Uterus (tissue), 4 donors: ENCODE results near the gene AURKA. TPM values are rescaled to one million over a fixed set of nuclear protein-coding genes. Genes with fewer than 3 reads are reported as not detected.

ENCODE experiments used
- DNase-seq, 2 donors: peaks; one replicate each; pipeline ENCODE4 v3.0.0-alpha.2; 2019 to 2020
- H3K27ac ChIP-seq, 2 donors: fragments of 200-600 bp; sonication (generic); 1 replicate in 1 of 2; 2 replicates in 1 of 2; pipeline ENCODE4 v1.5.1; 2016 to 2018
- H3K27me3 ChIP-seq, 2 donors: fragments of 200-600 bp; sonication (generic); one replicate each; pipeline ENCODE4 v1.5.1; 2018 to 2019; ENCODE audit warnings: control low read depth in 1 of 2
- H3K36me3 ChIP-seq, 2 donors: fragments of 200-600 bp; sonication (generic); one replicate each; pipeline ENCODE4 v1.5.1; 2019; ENCODE audit warnings: control low read depth in 1 of 2
- H3K4me1 ChIP-seq, 2 donors: fragments of 200-600 bp; sonication (generic); one replicate each; pipeline ENCODE4 v1.5.1; 2018 to 2019; ENCODE audit warnings: control low read depth in 1 of 2
- H3K4me3 ChIP-seq, 2 donors: fragments of 200-600 bp; sonication (generic); 1 replicate in 1 of 2; 2 replicates in 1 of 2; pipeline ENCODE4 v1.5.1; 2018 to 2019; ENCODE audit warnings: mild to moderate bottlenecking in 1 of 2
- H3K9me3 ChIP-seq, 2 donors: fragments of 200-600 bp; sonication (generic); one replicate each; pipeline ENCODE4 v1.5.1; 2019; ENCODE audit warnings: control low read depth in 1 of 2
- POLR2A ChIP-seq, 2 donors: fragments of 450-650 bp; IDR thresholded peaks; one replicate each; pipeline ENCODE4 v1.6.1; 2016; ENCODE audit warnings: antibody characterized with exemption in 2 of 2, mild to moderate bottlenecking in 1 of 2, moderate library complexity in 1 of 2
- intact Hi-C: fragments of 100-400 bp; cut with DNase I; formaldehyde crosslinking; loops from one replicate; pipeline ENCODE4 v1.15.1; 2023; ENCODE audit warnings: low total_unique reads
- total RNA-seq, 4 donors: library from RNA; depleted of rRNA in 3 of 4; stranded (reverse); fragments of >200 nt in 3 of 4; gene quantifications; one replicate each; pipeline versions ENCODE4 v1.1.0 to v1.2.4, GENCODE V29; 2014 to 2023
- TF ChIP-seq, protein P1 (sequence below), 4 experiments: fragments of 200-600 bp in 2 of 4; fragments of 450-650 bp in 2 of 4; sonication (generic) in 2 of 4; IDR thresholded peaks; one replicate each; pipeline ENCODE4 v1.5.1; 2016 to 2019; ENCODE audit warnings: antibody characterized with exemption in 4 of 4, mild to moderate bottlenecking in 2 of 4, moderate library complexity in 1 of 4
- donor health status: DM: yes; HTN: yes; CAD: no.

AURKA gene
- total RNA-seq, 4 donors from 2014 or later, result 1.9 to 17.4 (median 9.7) TPM; not detected in 1

DNA sequence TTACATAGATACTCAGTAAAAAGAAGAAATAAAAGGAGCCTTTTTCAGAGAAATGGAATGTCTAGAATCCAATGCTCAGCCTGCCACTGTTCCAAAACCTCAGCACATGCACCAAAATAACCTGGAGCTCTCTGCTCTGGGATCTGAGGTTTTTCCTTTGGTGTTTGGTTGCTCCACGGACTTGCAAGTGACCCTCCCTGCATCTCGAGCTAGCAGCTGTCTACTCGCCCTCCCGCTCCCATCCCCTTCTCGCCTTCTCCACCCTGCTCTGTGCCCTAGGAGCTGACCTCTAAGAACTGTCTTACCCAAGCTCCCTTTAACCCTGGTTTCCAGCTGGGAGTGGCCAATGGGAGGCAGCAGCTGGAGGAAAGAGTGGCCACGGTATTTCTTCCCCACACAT, 68.4 kb downstream of the AURKA start:
- Histone ChIP-seq H3K4me1 (no peaks in the 10 kb centered on the region), H3K27me3 (no peaks in the 10 kb centered on the region), H3K27ac (no peak overlapping the region), H3K9me3 (no peaks in the 10 kb centered on the region), H3K36me3 (no peaks in the 10 kb centered on the region), H3K4me3 (no peak overlapping the region)
- intact Hi-C loops, result no loop called here
- TF ChIP-seq, protein P1, sequence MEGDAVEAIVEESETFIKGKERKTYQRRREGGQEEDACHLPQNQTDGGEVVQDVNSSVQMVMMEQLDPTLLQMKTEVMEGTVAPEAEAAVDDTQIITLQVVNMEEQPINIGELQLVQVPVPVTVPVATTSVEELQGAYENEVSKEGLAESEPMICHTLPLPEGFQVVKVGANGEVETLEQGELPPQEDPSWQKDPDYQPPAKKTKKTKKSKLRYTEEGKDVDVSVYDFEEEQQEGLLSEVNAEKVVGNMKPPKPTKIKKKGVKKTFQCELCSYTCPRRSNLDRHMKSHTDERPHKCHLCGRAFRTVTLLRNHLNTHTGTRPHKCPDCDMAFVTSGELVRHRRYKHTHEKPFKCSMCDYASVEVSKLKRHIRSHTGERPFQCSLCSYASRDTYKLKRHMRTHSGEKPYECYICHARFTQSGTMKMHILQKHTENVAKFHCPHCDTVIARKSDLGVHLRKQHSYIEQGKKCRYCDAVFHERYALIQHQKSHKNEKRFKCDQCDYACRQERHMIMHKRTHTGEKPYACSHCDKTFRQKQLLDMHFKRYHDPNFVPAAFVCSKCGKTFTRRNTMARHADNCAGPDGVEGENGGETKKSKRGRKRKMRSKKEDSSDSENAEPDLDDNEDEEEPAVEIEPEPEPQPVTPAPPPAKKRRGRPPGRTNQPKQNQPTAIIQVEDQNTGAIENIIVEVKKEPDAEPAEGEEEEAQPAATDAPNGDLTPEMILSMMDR (IDR thresholded peaks at IDR 0.05), result no peak
- no peak for TF ChIP-seq POLR2A (IDR thresholded peaks at IDR 0.05)
- DNase-seq, result no peak

DNA sequence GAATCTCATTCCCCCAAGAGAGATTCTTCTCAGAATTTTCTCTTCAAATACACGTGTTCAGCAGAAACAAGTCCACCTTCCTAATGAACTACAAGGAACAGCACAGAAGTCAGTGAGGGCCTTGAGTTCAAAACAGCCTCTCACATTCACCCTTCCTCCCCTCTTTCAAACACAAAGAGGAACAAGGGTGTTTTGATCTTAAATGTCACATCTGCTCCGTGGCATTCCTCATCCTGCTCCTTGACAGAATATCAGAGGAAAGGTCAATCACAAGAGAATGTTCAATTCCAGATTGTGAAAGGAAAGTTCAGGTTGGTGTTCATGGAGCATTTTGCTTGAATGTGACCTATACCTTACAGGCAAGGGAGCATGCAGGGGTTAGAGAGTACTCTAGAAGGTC, 68.8 kb downstream of the AURKA start:
- intact Hi-C loops, result no loop called here
- TF ChIP-seq POLR2A (IDR thresholded peaks at IDR 0.05), result no peak
- TF ChIP-seq, protein P1 (IDR thresholded peaks at IDR 0.05), result no peak
- H3K4me1 ChIP-seq, result no peaks in the 10 kb centered on the region
- DNase-seq, result no peak
- H3K4me3 ChIP-seq, result no peak overlapping the region
- H3K27me3 ChIP-seq, result no peaks in the 10 kb centered on the region
- no peak overlapping the region for H3K27ac ChIP-seq
- H3K36me3 ChIP-seq, result no peaks in the 10 kb centered on the region
- no peaks in the 10 kb centered on the region for H3K9me3 ChIP-seq

DNA sequence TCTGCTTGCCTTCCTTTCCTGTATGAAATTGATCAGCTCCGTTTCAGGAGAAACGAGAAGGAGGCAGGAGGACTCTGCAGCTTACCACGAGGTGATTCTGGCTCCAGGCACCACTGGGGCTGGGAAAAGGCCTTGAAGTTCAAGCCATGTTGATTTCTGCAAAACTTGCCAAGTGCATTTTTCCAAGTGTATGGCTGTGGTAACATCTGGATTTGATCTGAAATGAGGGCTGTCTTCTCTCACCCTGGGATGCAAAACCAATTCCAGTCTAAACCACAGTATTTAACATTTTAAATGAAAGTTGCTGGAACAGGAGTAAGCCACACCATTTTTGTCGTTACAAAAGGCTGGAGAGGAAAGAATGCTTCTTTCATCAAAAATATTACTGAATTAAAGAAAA, 69.3 kb downstream of the AURKA start:
- no peak for DNase-seq
- no peaks in the 10 kb centered on the region for H3K4me1 ChIP-seq
- no peaks in the 10 kb centered on the region for H3K27me3 ChIP-seq
- no peaks in the 10 kb centered on the region for H3K9me3 ChIP-seq
- H3K27ac ChIP-seq, result no peak overlapping the region
- H3K36me3 ChIP-seq, result no peaks in the 10 kb centered on the region
- H3K4me3 ChIP-seq, result no peak overlapping the region
- TF ChIP-seq, protein P1 (IDR thresholded peaks at IDR 0.05), result no peak
- no peak for TF ChIP-seq POLR2A (IDR thresholded peaks at IDR 0.05)
- intact Hi-C loops, result no loop called here

Other genes with a start within 250 kb of the AURKA start
- not detected for gene MC3R, start 143.5 kb downstream of the AURKA start, total RNA-seq
- gene FAM210B, start 33.2 kb downstream of the AURKA start, total RNA-seq, result 10 to 100 TPM; 28.2 to 46.5 (median 37.4) TPM
- 10 to 100 TPM; 20.9 to 44.0 (median 29.9) TPM for gene CSTF1, start 430 bp upstream of the AURKA start, total RNA-seq
- gene CASS4, start 20.0 kb upstream of the AURKA start, total RNA-seq, result 1 to 10 TPM in 2 of 4 donors, under 1 TPM in 2; 0.62 to 9.1 (median 3.7) TPM
- 10 to 100 TPM; 27.4 to 86.6 (median 69.6) TPM for gene RTF2, start 76.4 kb upstream of the AURKA start, total RNA-seq
- gene FAM209A, start 132.5 kb upstream of the AURKA start, total RNA-seq, result under 1 TPM in 1 of 4 donors, not detected in 3; 0.76 TPM
- gene FAM209B, start 141.0 kb upstream of the AURKA start, total RNA-seq, result under 1 TPM in 1 of 4 donors, not detected in 3; 0.79 TPM
- 1 to 10 TPM in 2 of 4 donors, not detected in 2; 1.1 to 6.0 TPM for gene TFAP2C, start 237.1 kb upstream of the AURKA start, total RNA-seq